Astrocyte of the spinal cord (primary cell): ENCODE measurements around the gene DOCK3.

ENCODE experiments used
- DNase-seq: peaks from one replicate; pipeline ENCODE4 v3.0.0; 2011; ENCODE audit warnings: low read depth, low spot score
- H3K4me3 ChIP-seq: 2 replicates; pipeline ENCODE4 v1.5.1; 2011; ENCODE audit warnings: low read depth, mild to moderate bottlenecking, low read length, moderate library complexity
- CTCF ChIP-seq: IDR thresholded peaks from 2 replicates; pipeline ENCODE4 v1.5.1; 2012; ENCODE audit warnings: low read depth, mild to moderate bottlenecking, low read length, inconsistent platforms
- in situ Hi-C: cut with HindIII; loops from 2 replicates; pipeline ENCODE4 v1.10.0; 2017; ENCODE audit warnings: low sequenced_read_pairs

DOCK3 gene

DNA sequence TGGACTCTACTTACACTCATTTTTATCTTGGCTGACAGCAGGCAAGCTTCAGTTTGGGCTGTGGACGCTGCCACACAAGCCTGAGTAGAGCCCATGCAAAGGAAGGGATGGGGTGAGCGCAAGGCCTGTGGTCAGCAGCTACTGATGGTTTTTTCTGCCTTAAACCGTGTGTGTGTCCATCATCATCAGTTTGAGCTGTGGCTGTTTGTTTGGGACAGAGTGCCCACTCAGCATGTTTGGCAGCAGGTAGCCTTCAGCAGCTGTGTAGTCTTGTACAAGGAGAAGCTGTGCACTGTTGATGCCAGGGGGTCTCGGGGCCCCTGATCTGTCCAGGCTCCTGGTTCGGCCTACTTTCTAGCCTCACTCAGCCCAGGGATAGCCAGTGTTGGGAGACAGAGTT is 719.8 kb downstream of the DOCK3 start:
- DNase-seq: no peak
- no peak overlapping the region for H3K4me3 ChIP-seq
- in situ Hi-C loops: no loop called here
- TF ChIP-seq CTCF: no peak

- in situ Hi-C loops: no loop called here
- no peak for DNase-seq
- no peak for TF ChIP-seq CTCF
- no peak overlapping the region for H3K4me3 ChIP-seq
Observed at GRCh38 chr3:51395493-51396213, 720.9 kb downstream of the DOCK3 start.

- no peak for DNase-seq
- in situ Hi-C loops: no loop called here
- H3K4me3 ChIP-seq: no peak overlapping the region
- TF ChIP-seq CTCF: no peak
Observed at GRCh38 chr3:51396401-51396800, 721.7 kb downstream of the DOCK3 start.

DNA sequence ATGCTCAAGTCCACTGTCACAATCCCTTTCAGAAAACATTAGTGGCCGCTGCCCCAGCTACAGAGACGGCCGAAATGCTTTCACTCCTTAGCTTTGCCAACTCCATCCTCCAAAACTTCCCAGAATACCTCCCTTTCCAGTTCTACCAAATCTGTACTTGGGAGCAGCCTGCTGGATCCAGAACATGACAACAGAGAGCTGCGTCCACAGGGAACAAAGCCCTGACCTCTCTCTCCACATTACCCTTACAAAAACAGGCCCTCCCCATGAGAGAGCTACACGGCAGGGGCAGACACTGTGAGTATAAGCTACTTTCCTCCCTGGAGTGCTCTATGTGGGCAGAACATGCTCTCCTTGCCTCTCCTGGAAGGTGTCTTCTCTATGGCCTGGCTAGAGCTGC is 722.7 kb downstream of the DOCK3 start:
- no peak for TF ChIP-seq CTCF
- in situ Hi-C loops: no loop called here
- H3K4me3 ChIP-seq: no peak overlapping the region
- no peak for DNase-seq

GRCh38 chr3:51398595-51399310 is 724.0 kb downstream of the DOCK3 start:
- H3K4me3 ChIP-seq: no peak overlapping the region
- in situ Hi-C loops: no loop called here
- TF ChIP-seq CTCF: no peak
- DNase-seq: no peak

DNA sequence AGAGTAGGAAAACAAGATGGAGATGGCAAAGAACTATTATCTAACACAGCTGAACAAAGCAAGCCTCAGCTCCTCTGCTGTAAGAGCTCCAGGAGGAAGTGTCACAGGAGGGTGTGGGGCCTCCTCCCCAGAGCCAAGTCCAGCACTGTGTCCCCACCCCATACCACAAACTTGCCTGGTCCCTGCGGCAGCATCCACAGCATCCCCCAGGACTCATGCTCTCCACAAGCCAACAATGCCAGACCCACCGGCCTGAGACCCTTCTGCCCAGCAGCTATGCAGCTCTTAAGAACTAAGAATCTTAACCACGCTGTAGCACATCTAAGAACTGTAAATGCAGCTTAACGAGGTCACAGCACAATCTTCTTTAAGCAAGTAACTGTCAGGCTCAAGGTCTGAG is 725.4 kb downstream of the DOCK3 start:
- no peak for TF ChIP-seq CTCF
- no peak overlapping the region for H3K4me3 ChIP-seq
- in situ Hi-C loops: no loop called here
- DNase-seq: no peak
